ENCODE measurements around the gene PPM1B. TPM values are rescaled to one million over a fixed set of nuclear protein-coding genes. Genes with fewer than 3 reads are reported as not detected.

The PPM1B gene
- total RNA-seq, 1 donor from 2014 or later: 27.9 TPM

GRCh38 chr2:44271296-44271695 is 102.6 kb downstream of the PPM1B start:
- H3K36me3 ChIP-seq: no peaks in the 10 kb centered on the region
- intact Hi-C loops (cut with DNase I): no loop called here
- H3K4me1 ChIP-seq: peaks cover 9 to 44% of the 10 kb centered on the region in 2 donors
- H3K27ac ChIP-seq: no peak overlapping the region
- TF ChIP-seq CTCF (IDR thresholded peaks at IDR 0.05): no peak
- H3K4me3 ChIP-seq: no peak overlapping the region
- H3K27me3 ChIP-seq: no peaks in the 10 kb centered on the region
- no peaks in the 10 kb centered on the region for H3K9me3 ChIP-seq
- DNase-seq (ENCODE audit: low spot score in 2 of 2): no peak

- Histone ChIP-seq H3K36me3 (no peaks in the 10 kb centered on the region), H3K4me1 (peaks cover 0 to 35% of the 10 kb centered on the region in 2 donors), H3K9me3 (no peaks in the 10 kb centered on the region), H3K27ac (no peak overlapping the region), H3K27me3 (no peaks in the 10 kb centered on the region), H3K4me3 (no peak overlapping the region)
- intact Hi-C loops (cut with DNase I): no loop called here
- DNase-seq (ENCODE audit: low spot score in 2 of 2): no peak
- no peak for TF ChIP-seq CTCF (IDR thresholded peaks at IDR 0.05)
Measured at GRCh38 chr2:44273076-44273475, 104.4 kb downstream of the PPM1B start.

- TF ChIP-seq CTCF (IDR thresholded peaks at IDR 0.05): no peak
- no peak overlapping the region for H3K27ac ChIP-seq
- no peaks in the 10 kb centered on the region for H3K36me3 ChIP-seq
- no peaks in the 10 kb centered on the region for H3K9me3 ChIP-seq
- H3K4me1 ChIP-seq: peaks cover 0 to 32% of the 10 kb centered on the region in 2 donors
- DNase-seq (ENCODE audit: low spot score in 2 of 2): no peak
- intact Hi-C loops (cut with DNase I): no loop called here
- no peak overlapping the region for H3K4me3 ChIP-seq
- no peaks in the 10 kb centered on the region for H3K27me3 ChIP-seq
Measured at GRCh38 chr2:44273596-44273995, 104.9 kb downstream of the PPM1B start.

- DNase-seq (ENCODE audit: low spot score in 2 of 2): no peak
- intact Hi-C loops (cut with DNase I): no loop called here
- TF ChIP-seq CTCF (IDR thresholded peaks at IDR 0.05): no peak
- Histone ChIP-seq H3K27me3 (no peaks in the 10 kb centered on the region), H3K27ac (peak overlapping the region; percentile 61 to 63), H3K9me3 (no peaks in the 10 kb centered on the region), H3K36me3 (no peaks in the 10 kb centered on the region), H3K4me1 (peaks cover 0 to 14% of the 10 kb centered on the region in 2 donors), H3K4me3 (no peak overlapping the region)
Measured at GRCh38 chr2:44275927-44276303, 107.2 kb downstream of the PPM1B start.

- intact Hi-C loops (cut with DNase I): no loop called here
- H3K4me3 ChIP-seq: no peak overlapping the region
- H3K27ac ChIP-seq: no peak overlapping the region
- H3K9me3 ChIP-seq: no peaks in the 10 kb centered on the region
- TF ChIP-seq CTCF (IDR thresholded peaks at IDR 0.05): no peak
- H3K36me3 ChIP-seq: no peaks in the 10 kb centered on the region
- H3K27me3 ChIP-seq: no peaks in the 10 kb centered on the region
- DNase-seq (ENCODE audit: low spot score in 2 of 2): no peak
- peaks cover 0 to 14% of the 10 kb centered on the region in 2 donors for H3K4me1 ChIP-seq
Measured at GRCh38 chr2:44277541-44277940, 108.9 kb downstream of the PPM1B start.

GRCh38 chr2:44280869-44281268 is 112.2 kb downstream of the PPM1B start:
- DNase-seq (ENCODE audit: low spot score in 2 of 2): no peak
- intact Hi-C loops (cut with DNase I): no loop called here
- Histone ChIP-seq H3K9me3 (no peaks in the 10 kb centered on the region), H3K27ac (no peak overlapping the region), H3K27me3 (no peaks in the 10 kb centered on the region), H3K4me1 (peaks cover 0 to 6% of the 10 kb centered on the region in 2 donors), H3K36me3 (no peaks in the 10 kb centered on the region), H3K4me3 (no peak overlapping the region)
- no peak for TF ChIP-seq CTCF (IDR thresholded peaks at IDR 0.05)

All from ascending aorta (tissue), 2 donors.